Epithelial cell of prostate (primary cell): ENCODE results near the gene MUC4.
"Not testable (repeated sequence)": the region's sequence is repeated elsewhere in the genome, so short reads cannot be mapped to it uniquely, and the experiment has no call there.

Experiments
- DNase-seq: peaks from one replicate; pipeline ENCODE4 v3.0.0-alpha.2; 2011; ENCODE audit warnings: low read depth, low spot score
- H3K27ac ChIP-seq: fragments of 450-650 bp; 2 replicates; pipeline ENCODE4 v1.5.1; 2017; ENCODE audit warnings: mild to moderate bottlenecking

MUC4 gene

DNA sequence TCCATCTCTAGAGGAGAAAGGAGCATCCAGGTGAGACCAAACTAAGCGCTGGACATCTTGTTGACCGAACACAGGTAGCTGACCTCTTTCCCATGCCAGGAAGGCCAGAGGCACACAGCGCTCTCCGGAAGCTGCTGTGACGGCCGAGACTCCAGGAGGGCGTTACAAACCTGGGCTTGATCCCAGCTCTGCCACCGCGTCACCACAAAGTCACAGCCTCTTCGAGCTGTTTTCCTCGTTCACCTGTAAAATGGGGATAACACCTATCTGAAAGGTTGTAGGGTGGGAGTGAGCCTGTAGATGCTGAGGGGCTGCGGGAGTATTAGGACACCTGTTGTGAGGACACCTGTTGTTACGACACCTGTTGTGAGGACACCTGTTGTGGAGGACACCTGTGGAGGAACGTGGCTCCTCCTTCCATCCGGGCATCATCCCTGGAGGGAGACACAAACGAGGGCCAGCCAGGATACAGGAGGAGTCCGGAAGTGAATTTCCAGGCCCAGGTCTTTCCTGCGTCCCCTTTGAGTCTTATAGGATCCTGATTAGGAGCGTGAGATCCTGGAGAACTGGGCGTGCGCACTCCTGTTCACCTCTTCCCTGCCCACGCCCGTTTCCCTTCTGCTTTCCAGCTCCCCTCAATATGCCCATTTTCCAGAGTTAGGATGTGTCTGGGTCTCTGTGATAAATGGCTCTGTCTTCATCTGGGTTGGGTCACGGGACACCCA, 2.3 kb upstream of the MUC4 start:
- no peak overlapping the region for H3K27ac ChIP-seq
- no peak for DNase-seq

GRCh38 chr3:195812366-195812765, 637 bp upstream of the MUC4 start:
- H3K27ac ChIP-seq, result no peak overlapping the region
- DNase-seq, result no peak

DNA sequence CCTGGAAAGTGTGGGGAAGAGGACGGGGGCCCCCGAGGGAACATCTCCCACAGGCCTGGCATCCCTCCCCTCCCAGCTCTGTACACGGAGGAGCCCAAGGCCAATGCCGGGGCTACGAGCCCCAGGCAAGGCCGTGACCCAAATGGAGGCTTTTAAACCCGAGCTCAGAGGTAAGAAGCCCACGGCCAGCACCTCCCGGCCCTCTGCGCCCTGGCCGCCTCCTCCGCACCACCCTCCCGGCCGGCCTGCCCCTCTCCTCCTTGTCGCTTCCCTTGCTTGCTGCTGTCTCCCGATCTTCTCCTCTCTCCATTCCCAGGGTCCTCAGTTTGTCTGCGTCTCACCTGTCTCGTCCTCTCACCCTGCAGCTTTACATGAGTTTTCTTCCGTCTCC, 1.3 kb downstream of the MUC4 start:
- no peak overlapping the region for H3K27ac ChIP-seq
- no peak for DNase-seq

DNA sequence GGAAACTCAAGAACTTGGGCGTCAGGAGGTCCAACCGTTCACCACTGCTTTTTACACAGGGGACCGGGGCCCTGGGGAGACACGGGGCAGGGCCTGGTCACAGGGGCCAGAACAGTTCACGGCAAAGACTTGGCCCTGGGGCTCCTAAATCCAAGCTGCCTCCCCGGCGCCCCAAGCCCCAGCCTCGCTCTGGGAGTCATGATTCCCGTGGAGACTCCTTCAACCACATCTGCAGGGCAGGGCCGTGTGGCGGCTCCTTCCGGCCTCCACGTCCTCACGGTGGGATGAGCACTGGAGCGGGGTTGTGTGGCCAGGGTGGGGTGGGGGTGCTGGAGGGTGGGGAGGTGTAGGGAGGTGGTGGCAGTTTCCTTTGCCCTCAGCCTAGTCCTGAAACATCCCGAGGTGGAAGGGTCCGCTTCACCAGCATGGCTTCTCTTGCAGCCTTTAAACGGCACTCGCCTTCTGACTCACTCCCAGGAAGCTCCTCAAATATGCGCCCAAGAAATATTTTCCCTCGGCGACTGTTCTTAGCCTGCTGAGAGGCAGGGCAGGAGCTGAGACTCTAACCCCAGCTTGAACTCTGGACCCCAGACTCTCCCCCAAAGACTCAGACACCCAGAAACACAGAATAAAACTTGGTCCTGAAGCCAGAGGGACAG, 1.8 kb downstream of the MUC4 start:
- no peak overlapping the region for H3K27ac ChIP-seq
- DNase-seq, result no peak

DNA sequence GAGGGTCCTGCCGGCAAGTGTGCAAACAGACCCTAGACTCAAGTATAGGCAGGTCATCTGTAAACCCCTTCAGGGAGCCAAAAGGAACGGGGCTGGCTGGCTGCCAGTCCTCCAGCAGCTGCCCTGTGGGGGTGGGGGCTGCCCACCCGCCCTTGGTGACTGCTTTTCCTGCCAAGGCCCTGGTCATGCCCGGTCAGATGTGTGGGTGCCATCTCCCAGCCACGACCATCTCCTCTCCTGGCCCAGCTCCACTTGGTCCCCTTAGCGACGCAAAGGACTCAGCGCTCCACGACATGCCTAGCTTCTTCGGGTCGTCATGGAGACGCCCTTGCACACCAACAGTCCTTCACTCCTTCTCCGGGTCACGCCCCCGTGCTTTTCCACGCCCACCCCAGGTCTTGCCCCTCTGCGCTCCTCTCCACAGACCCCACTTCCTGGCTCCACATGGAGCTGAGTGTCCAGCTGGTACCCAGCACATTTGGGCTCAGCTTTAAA, 2.4 kb downstream of the MUC4 start:
- DNase-seq, result no peak
- no peak overlapping the region for H3K27ac ChIP-seq

DNA sequence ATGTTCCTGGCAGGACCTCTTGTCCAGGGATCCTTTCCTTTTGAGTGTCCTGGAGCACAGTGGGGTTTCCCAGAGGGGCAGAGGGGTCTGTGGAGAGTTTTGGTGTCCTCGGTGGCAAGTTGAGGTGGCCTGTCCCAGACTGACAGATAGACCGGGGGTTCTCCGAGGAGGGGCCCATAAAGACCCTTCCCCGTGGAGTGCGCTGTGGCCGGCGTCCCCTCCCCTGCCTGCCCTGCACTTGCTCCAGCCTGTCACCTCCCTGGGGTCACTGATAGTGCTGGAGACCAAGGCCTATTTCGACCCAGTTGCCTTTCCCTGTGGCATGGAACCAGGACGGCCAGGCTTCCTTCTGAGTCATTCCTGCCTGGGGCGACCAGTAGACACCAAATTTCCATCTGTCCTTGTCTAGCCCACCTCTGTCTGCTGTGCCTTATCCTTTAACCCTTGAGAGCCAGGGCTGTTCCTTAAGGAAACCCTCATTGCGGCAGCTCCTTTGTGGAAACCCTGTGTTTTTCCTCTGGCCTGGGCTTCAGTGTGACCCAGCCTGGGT, 2.9 kb downstream of the MUC4 start:
- no peak for DNase-seq
- H3K27ac ChIP-seq, result no peak overlapping the region

DNA sequence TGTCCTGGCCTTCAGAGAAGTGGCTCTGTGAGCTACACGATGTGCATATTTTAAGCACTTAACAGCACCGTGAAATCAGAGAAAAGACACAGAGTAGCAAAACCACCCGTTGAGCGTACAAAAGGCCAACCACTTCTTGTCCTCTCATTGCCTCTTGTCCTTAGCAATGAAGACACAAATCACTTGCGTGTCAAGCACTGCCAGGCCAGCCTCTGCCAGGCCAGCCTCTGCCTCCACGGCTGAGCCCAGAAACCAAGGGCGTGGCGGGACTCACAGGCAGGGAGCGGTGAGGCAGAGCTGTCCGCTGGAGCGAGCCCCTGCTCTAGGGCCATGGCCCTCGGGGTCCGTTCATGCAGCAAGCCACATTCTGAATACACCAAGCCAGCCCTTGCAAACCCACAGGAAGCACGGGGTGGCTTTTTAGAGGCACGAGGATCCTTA, 4.0 kb downstream of the MUC4 start:
- H3K27ac ChIP-seq, result no peak overlapping the region
- no peak for DNase-seq

GRCh38 chr3:195806916-195807231, 4.9 kb downstream of the MUC4 start:
- H3K27ac ChIP-seq, result no peak overlapping the region
- no peak for DNase-seq

GRCh38 chr3:195806211-195806915, 5.4 kb downstream of the MUC4 start:
- no peak for DNase-seq
- no peak overlapping the region for H3K27ac ChIP-seq

DNA sequence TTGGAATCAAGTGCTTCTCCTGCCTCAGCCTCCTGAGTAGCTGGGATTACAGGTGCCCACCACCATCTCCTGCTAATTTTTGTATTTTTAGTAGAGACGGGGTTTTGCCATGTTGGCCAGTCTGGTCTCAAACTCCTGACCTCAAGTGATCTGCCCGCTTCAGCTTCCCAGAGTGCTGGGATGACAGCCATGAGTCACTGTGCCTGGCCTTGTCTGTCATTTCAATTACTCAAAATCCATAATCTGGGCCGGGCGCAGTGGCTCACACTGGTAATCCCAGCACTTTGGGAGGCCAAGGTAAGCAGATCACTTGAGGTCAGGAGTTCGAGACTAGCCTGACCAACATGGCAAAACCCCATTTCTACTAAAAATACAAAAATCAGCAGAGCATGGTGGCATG, 6.1 kb downstream of the MUC4 start:
- not testable (repeated sequence) for H3K27ac ChIP-seq, DNase-seq

DNA sequence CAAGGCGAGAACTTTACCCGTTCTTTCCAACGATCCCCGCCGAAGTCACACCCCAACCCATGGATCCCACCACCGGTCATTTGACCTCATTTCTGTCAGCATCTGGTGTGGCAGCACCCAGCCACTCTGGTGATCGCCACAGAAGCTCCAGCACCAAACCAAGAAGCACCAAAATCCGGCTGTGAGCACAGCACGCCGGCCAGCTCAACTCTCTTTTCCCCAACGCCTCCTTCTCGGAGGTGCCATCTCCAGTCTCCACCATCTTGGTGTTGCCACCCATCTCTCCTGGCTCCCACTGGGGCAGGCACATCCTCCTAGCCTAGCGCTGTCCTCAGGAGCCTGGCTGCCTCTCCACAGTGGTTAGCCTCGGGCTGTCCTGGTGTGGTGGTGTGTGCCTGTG, 6.5 kb downstream of the MUC4 start:
- H3K27ac ChIP-seq, result no peak overlapping the region
- DNase-seq, result no peak

GRCh38 chr3:195803289-195803908, 8.3 kb downstream of the MUC4 start:
- H3K27ac ChIP-seq, result no peak overlapping the region
- no peak for DNase-seq

DNA sequence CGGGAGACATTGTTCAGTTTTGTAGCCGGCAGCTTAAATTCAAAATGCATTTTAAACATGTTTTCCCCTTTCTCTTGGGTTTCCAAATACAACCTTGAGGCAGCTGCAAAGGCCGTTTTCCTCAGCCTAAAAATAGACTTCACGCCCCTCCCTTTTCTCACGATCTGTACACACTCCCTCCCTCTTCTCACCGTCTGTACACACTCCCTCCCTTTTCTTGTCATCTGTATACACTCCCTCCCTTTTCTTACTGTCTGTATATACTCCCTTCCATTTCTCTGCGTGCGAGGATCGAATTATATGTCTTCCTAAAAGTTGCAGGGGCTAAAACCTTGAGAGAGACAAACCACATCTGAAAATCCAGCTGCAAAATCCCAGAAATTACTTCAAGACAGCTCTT, 8.9 kb downstream of the MUC4 start:
- no peak for DNase-seq
- no peak overlapping the region for H3K27ac ChIP-seq

DNA sequence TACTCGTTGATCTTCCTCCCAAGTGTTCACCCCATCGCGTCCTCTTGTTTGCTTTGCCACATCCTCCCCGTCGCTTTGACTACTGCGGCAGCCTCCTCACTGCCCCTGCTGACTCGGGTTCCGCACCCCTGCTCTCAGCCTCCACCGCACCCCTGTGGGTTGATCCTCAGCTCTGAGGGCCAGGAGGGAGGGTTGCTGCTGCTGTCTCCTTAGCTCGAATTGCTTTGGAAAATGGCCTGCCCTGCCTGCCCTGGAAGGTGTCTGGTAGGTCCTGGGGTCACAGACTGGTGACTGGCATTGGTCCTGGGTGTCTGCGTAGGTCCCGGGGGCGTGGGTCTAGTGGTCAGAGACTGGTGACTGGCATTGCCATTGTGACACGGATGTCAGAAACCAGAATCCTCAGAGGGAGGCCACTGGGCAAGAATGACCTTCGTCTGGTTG, 9.4 kb downstream of the MUC4 start:
- no peak for DNase-seq
- no peak overlapping the region for H3K27ac ChIP-seq

GRCh38 chr3:195801251-195802183, 10.2 kb downstream of the MUC4 start:
- H3K27ac ChIP-seq, result no peak overlapping the region
- DNase-seq, result no peak

GRCh38 chr3:195800240-195800639, 11.5 kb downstream of the MUC4 start:
- no peak overlapping the region for H3K27ac ChIP-seq
- no peak for DNase-seq

GRCh38 chr3:195796795-195797194, 14.9 kb downstream of the MUC4 start:
- H3K27ac ChIP-seq, result no peak overlapping the region
- DNase-seq, result no peak

GRCh38 chr3:195794708-195795107, 17.0 kb downstream of the MUC4 start:
- H3K27ac ChIP-seq, result no peak overlapping the region
- no peak for DNase-seq

DNA sequence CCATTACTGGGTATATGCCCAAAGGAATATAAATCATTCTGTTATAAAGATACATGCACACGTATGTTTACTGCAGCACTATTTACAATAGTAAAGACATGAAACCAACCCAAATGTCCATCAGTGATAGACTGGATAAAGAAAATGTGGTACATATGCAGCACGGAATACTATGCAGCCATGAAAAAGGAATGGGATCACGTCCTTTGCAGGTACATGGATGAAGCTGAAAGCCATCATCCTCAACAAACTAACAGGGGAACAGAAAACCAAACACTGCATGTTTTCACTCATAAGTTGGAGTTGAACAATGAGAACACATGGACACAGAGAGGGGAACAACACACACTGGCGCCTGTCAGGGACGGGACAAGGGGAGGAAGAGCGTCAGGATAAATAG, 19.1 kb downstream of the MUC4 start:
- DNase-seq, H3K27ac ChIP-seq: not testable (repeated sequence)

GRCh38 chr3:195790901-195791300, 20.8 kb downstream of the MUC4 start:
- no peak for DNase-seq
- H3K27ac ChIP-seq, result no peak overlapping the region
